Subcutaneous adipose tissue (tissue), 4 donors: Measurements from ENCODE around the gene SPTY2D1. TPM values are rescaled to one million over a fixed set of nuclear protein-coding genes. Genes with fewer than 3 reads are reported as not detected.

ENCODE experiments used
- CTCF ChIP-seq: fragments of 450-650 bp; IDR thresholded peaks from one replicate; pipeline ENCODE4 v1.5.1; 2016; ENCODE audit warnings: low read depth, mild to moderate bottlenecking, control low read depth, antibody characterized with exemption, moderate library complexity
- total RNA-seq, 4 donors: library from RNA; depleted of rRNA; stranded (reverse); fragments of >200 nt; gene quantifications; one replicate each; pipeline ENCODE4 v1.1.0, GENCODE V29; 2016

SPTY2D1 gene
- total RNA-seq, 4 donors from 2014 or later, result 16.7 to 22.6 (median 20.2) TPM

GRCh38 chr11:18612394-18612793 is 21.7 kb downstream of the SPTY2D1 start:
- TF ChIP-seq CTCF, result no peak

- TF ChIP-seq CTCF, result no peak
Measured at GRCh38 chr11:18611196-18611595, 22.9 kb downstream of the SPTY2D1 start.

GRCh38 chr11:18608376-18608775 is 25.8 kb downstream of the SPTY2D1 start:
- no peak for TF ChIP-seq CTCF

GRCh38 chr11:18600915-18601569 is 33.1 kb downstream of the SPTY2D1 start:
- no peak for TF ChIP-seq CTCF

- no peak for TF ChIP-seq CTCF
Measured at GRCh38 chr11:18599739-18600230, 34.4 kb downstream of the SPTY2D1 start, which contains the start of gene MISFA. Gene MISFA (plus strand): TSS chr11:18599789. CDS start chr11:18599929, 140 bp downstream.

GRCh38 chr11:18594999-18595749 is 39.0 kb downstream of the SPTY2D1 start:
- no peak for TF ChIP-seq CTCF

GRCh38 chr11:18590571-18590970 is 43.6 kb downstream of the SPTY2D1 start:
- no peak for TF ChIP-seq CTCF
